ENCODE results near the gene BBS9.

Gene BBS9

GRCh38 chr7:33388332-33388731 is 259.0 kb downstream of the BBS9 start:
- no peak for DNase-seq

GRCh38 chr7:33392148-33392547 is 262.8 kb downstream of the BBS9 start:
- no peak for DNase-seq

GRCh38 chr7:33393770-33394169 is 264.4 kb downstream of the BBS9 start:
- DNase-seq: no peak

GRCh38 chr7:33395340-33395739 is 266.0 kb downstream of the BBS9 start:
- DNase-seq: no peak

GRCh38 chr7:33399528-33400213 is 270.3 kb downstream of the BBS9 start:
- DNase-seq: no peak

- DNase-seq: no peak
Observed at GRCh38 chr7:33400214-33400538, 270.8 kb downstream of the BBS9 start.

- no peak for DNase-seq
Observed at GRCh38 chr7:33410266-33410665, 280.9 kb downstream of the BBS9 start.

GRCh38 chr7:33411020-33411419 is 281.7 kb downstream of the BBS9 start:
- no peak for DNase-seq

- DNase-seq: no peak
Observed at GRCh38 chr7:33412331-33412730, 283.0 kb downstream of the BBS9 start.

- DNase-seq: no peak
Observed at GRCh38 chr7:33418251-33418701, 288.9 kb downstream of the BBS9 start.

GRCh38 chr7:33420311-33420940 is 291.1 kb downstream of the BBS9 start:
- no peak for DNase-seq

- DNase-seq: no peak
Observed at GRCh38 chr7:33421429-33421828, 292.1 kb downstream of the BBS9 start.

- no peak for DNase-seq
Observed at GRCh38 chr7:33422141-33422540, 292.8 kb downstream of the BBS9 start.

GRCh38 chr7:33422825-33423645 is 293.7 kb downstream of the BBS9 start:
- DNase-seq: no peak

GRCh38 chr7:33423646-33424020 is 294.3 kb downstream of the BBS9 start:
- DNase-seq: no peak

- no peak for DNase-seq
Observed at GRCh38 chr7:33425395-33425794, 296.0 kb downstream of the BBS9 start.

- DNase-seq: no peak
Observed at GRCh38 chr7:33425929-33426678, 296.7 kb downstream of the BBS9 start.

- DNase-seq: no peak
Observed at GRCh38 chr7:33428415-33428814, 299.1 kb downstream of the BBS9 start.

- DNase-seq: no peak
Observed at GRCh38 chr7:33431543-33431942, 302.2 kb downstream of the BBS9 start.

GRCh38 chr7:33432821-33433220 is 303.5 kb downstream of the BBS9 start:
- DNase-seq: no peak

- DNase-seq: no peak
Observed at GRCh38 chr7:33433357-33433756, 304.0 kb downstream of the BBS9 start.

GRCh38 chr7:33444511-33444910 is 315.1 kb downstream of the BBS9 start:
- no peak for DNase-seq

- no peak for DNase-seq
Observed at GRCh38 chr7:33446551-33446950, 317.2 kb downstream of the BBS9 start.
